C4-2B (cell line): ENCODE measurements around the gene SLC8A2.

Source experiments
- CTCF ChIP-seq: fragments of 450-650 bp; conservative IDR thresholded peaks from 2 replicates; pipeline ENCODE4 v1.5.1; 2017; ENCODE audit warnings: mild to moderate bottlenecking
- ZFX ChIP-seq: fragments of 450-650 bp; IDR thresholded peaks from 2 replicates; pipeline ENCODE4 v1.6.1; 2017

GRCh38 chr19:47407417-47407774, 64.3 kb downstream of the SLC8A2 start:
- TF ChIP-seq CTCF (no peak), ZFX (no peak)
